Smooth muscle cell (in vitro differentiated cells): ENCODE data around the gene FSIP1. TPM values are rescaled to one million over a fixed set of nuclear protein-coding genes. Genes with fewer than 3 reads are reported as not detected.

ENCODE experiments used
- DNase-seq: peaks from one replicate; lab custom pipeline; 2025; ENCODE audit not compliant: unreplicated experiment; lab: John Stamatoyannopoulos, UW
- H2AFZ ChIP-seq: fragments of 200-600 bp; sonication (generic); 2 replicates; pipeline ENCODE4 v1.6.0; 2016; ENCODE audit warnings: antibody characterized with exemption, low read depth, mild to moderate bottlenecking
- H3F3A ChIP-seq: fragments of 200-600 bp; sonication (generic); 2 replicates; pipeline ENCODE4 v1.6.0; 2017; ENCODE audit warnings: antibody characterized with exemption, low read depth
- H3K27ac ChIP-seq: fragments of 200-600 bp; sonication (generic); 2 replicates; pipeline ENCODE4 v1.5.1; 2016; ENCODE audit warnings: low read depth, mild to moderate bottlenecking
- H3K27me3 ChIP-seq: fragments of 200-600 bp; sonication (generic); 2 replicates; pipeline ENCODE4 v1.6.1; 2016; ENCODE audit warnings: low read depth, mild to moderate bottlenecking
- H3K36me3 ChIP-seq: fragments of 200-600 bp; sonication (generic); 2 replicates; pipeline ENCODE4 v1.5.1; 2016; ENCODE audit warnings: low read depth
- H3K4me1 ChIP-seq: fragments of 200-600 bp; sonication (generic); 2 replicates; pipeline ENCODE4 v1.5.1; 2016; ENCODE audit warnings: low read depth
- H3K4me2 ChIP-seq: fragments of 200-600 bp; sonication (generic); 2 replicates; pipeline ENCODE4 v1.6.0; 2016; ENCODE audit warnings: mild to moderate bottlenecking
- H3K4me3 ChIP-seq: fragments of 200-600 bp; sonication (generic); 2 replicates; pipeline ENCODE4 v1.5.1; 2016; ENCODE audit warnings: mild to moderate bottlenecking
- H3K79me2 ChIP-seq: fragments of 200-600 bp; sonication (generic); 2 replicates; pipeline ENCODE4 v1.6.0; 2016; ENCODE audit warnings: low read depth, mild to moderate bottlenecking
- H3K9ac ChIP-seq: fragments of 200-600 bp; sonication (generic); 2 replicates; pipeline ENCODE4 v1.6.0; 2016; ENCODE audit warnings: low read depth
- H3K9me3 ChIP-seq: fragments of 200-600 bp; sonication (generic); replicated peaks from 2 replicates; pipeline ENCODE4 v1.5.1; 2016; ENCODE audit warnings: low read depth
- H4K20me1 ChIP-seq: fragments of 200-600 bp; sonication (generic); 2 replicates; pipeline ENCODE4 v1.6.0; 2016; ENCODE audit warnings: low read depth
- WGBS: methylation state at CpG from one replicate; pipeline ENCODE4 v1.1.7; 2016; ENCODE audit warnings: low lambda C conversion rate; 5-methylcytosine and 5-hydroxymethylcytosine counted together
- polyA plus RNA-seq: library from polyadenylated mRNA; unstranded; fragments of >200 nt; fragmentation: Nextera tagmentation; extraction: Ambion mirVana; gene quantifications from 2 replicates; pipeline ENCODE4 v1.2.1, GENCODE V29; 2016
- total RNA-seq: library from RNA; depleted of rRNA; stranded (reverse); fragments of >200 nt; gene quantifications from 2 replicates; pipeline ENCODE4 v1.2.3, GENCODE V29; 2014
- TF ChIP-seq, protein P1 (sequence below): fragments of 200-600 bp; sonication (generic); IDR thresholded peaks from 2 replicates; pipeline ENCODE4 v1.5.1; 2017; ENCODE audit warnings: borderline replicate concordance, mild to moderate bottlenecking, antibody characterized with exemption; ENCODE audit not compliant: insufficient read depth, poor library complexity, severe bottlenecking

FSIP1 gene
- total and polyA plus RNA-seq, 2 experiments from 2014 or later = 0.13 to 0.43 TPM

GRCh38 chr15:39597751-39598185, 184.9 kb downstream of the FSIP1 start:
- Histone ChIP-seq H3K4me1 (peaks cover 4% of the 10 kb centered on the region), H3K36me3 (peaks cover 32% of the 10 kb centered on the region), H3K27me3 (no peaks in the 10 kb centered on the region), H2AFZ (no peak overlapping the region), H3F3A (peaks cover 49% of the 10 kb centered on the region), H3K4me2 (no peak overlapping the region), H3K79me2 (no peaks in the 10 kb centered on the region), H3K9me3 (no peaks in the 10 kb centered on the region), H3K9ac (no peak overlapping the region), H3K27ac (peak overlapping the region; percentile 51), H4K20me1 (peaks cover 42% of the 10 kb centered on the region), H3K4me3 (no peak overlapping the region)
- WGBS = 94% methylated on average over 6 of the region's 6 CpGs
- DNase-seq = no peak
- TF ChIP-seq, protein P1, sequence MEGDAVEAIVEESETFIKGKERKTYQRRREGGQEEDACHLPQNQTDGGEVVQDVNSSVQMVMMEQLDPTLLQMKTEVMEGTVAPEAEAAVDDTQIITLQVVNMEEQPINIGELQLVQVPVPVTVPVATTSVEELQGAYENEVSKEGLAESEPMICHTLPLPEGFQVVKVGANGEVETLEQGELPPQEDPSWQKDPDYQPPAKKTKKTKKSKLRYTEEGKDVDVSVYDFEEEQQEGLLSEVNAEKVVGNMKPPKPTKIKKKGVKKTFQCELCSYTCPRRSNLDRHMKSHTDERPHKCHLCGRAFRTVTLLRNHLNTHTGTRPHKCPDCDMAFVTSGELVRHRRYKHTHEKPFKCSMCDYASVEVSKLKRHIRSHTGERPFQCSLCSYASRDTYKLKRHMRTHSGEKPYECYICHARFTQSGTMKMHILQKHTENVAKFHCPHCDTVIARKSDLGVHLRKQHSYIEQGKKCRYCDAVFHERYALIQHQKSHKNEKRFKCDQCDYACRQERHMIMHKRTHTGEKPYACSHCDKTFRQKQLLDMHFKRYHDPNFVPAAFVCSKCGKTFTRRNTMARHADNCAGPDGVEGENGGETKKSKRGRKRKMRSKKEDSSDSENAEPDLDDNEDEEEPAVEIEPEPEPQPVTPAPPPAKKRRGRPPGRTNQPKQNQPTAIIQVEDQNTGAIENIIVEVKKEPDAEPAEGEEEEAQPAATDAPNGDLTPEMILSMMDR = no peak

GRCh38 chr15:39597336-39597735, 185.3 kb downstream of the FSIP1 start:
- H3F3A ChIP-seq = peaks cover 54% of the 10 kb centered on the region
- H3K79me2 ChIP-seq = no peaks in the 10 kb centered on the region
- no peak overlapping the region for H3K9ac ChIP-seq
- no peak overlapping the region for H2AFZ ChIP-seq
- H3K4me2 ChIP-seq = no peak overlapping the region
- TF ChIP-seq, protein P1 = no peak
- no peak overlapping the region for H3K4me3 ChIP-seq
- no peak for DNase-seq
- H3K27me3 ChIP-seq = no peaks in the 10 kb centered on the region
- H3K4me1 ChIP-seq = peaks cover 4% of the 10 kb centered on the region
- no peaks in the 10 kb centered on the region for H3K9me3 ChIP-seq
- peaks cover 33% of the 10 kb centered on the region for H3K36me3 ChIP-seq
- 94% methylated on average over 2 of the region's 2 CpGs for WGBS
- peak overlapping the region; percentile 51 for H3K27ac ChIP-seq
- H4K20me1 ChIP-seq = peaks cover 46% of the 10 kb centered on the region

DNA sequence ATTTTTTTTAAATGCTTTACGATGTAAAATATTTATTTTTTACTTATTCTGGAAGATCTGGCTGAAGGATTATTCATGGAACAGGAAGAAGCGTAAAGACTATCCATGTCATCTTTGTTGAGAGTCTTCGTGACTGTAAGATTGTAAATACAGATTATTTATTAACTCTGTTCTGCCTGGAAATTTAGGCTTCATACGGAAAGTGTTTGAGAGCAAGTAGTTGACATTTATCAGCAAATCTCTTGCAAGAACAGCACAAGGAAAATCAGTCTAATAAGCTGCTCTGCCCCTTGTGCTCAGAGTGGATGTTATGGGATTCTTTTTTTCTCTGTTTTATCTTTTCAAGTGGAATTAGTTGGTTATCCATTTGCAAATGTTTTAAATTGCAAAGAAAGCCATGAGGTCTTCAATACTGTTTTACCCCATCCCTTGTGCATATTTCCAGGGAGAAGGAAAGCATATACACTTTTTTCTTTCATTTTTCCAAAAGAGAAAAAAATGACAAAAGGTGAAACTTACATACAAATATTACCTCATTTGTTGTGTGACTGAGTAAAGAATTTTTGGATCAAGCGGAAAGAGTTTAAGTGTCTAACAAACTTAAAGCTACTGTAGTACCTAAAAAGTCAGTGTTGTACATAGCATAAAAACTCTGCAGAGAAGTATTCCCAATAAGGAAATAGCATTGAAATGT, 186.1 kb downstream of the FSIP1 start:
- H3K4me3 ChIP-seq = no peak overlapping the region
- no peak for DNase-seq
- WGBS = 66% methylated on average over 5 of the region's 5 CpGs
- H3K79me2 ChIP-seq = no peaks in the 10 kb centered on the region
- no peaks in the 10 kb centered on the region for H3K27me3 ChIP-seq
- no peaks in the 10 kb centered on the region for H3K9me3 ChIP-seq
- H3K36me3 ChIP-seq = peaks cover 41% of the 10 kb centered on the region
- peaks cover 4% of the 10 kb centered on the region for H3K4me1 ChIP-seq
- TF ChIP-seq, protein P1 = no peak
- no peak overlapping the region for H3K4me2 ChIP-seq
- peaks cover 62% of the 10 kb centered on the region for H3F3A ChIP-seq
- peaks cover 54% of the 10 kb centered on the region for H4K20me1 ChIP-seq
- peak overlapping the region; percentile 51 for H3K27ac ChIP-seq
- H2AFZ ChIP-seq = no peak overlapping the region
- no peak overlapping the region for H3K9ac ChIP-seq
